Tibial nerve (tissue), 4 donors: ENCODE results near the gene MEIS1. TPM values are rescaled to one million over a fixed set of nuclear protein-coding genes. Genes with fewer than 3 reads are reported as not detected.

Experiments used
- DNase-seq, 2 donors: peaks; one replicate each; pipeline ENCODE4 v3.0.0-alpha.2; 2019; ENCODE audit warnings: low spot score in 2 of 2
- H3K27ac ChIP-seq, 4 donors: fragments of 200-600 bp; sonication (generic) in 3 of 4; one replicate each; pipeline ENCODE4 v1.5.1; 2017 to 2019; ENCODE audit warnings: mild to moderate bottlenecking in 1 of 4
- H3K27me3 ChIP-seq, 2 donors: fragments of 200-600 bp; sonication (generic) in 1 of 2; one replicate each; pipeline versions ENCODE4 v1.5.1 to v1.6.0; 2017 to 2019
- H3K36me3 ChIP-seq, 3 donors: fragments of 200-600 bp; sonication (generic); one replicate each; pipeline ENCODE4 v1.5.1; 2018 to 2019
- H3K4me1 ChIP-seq, 4 donors: fragments of 200-600 bp; sonication (generic) in 3 of 4; one replicate each; pipeline ENCODE4 v1.5.1; 2017 to 2019
- H3K4me3 ChIP-seq, 4 donors: fragments of 200-600 bp; sonication (generic) in 3 of 4; one replicate each; pipeline ENCODE4 v1.5.1; 2017 to 2019; ENCODE audit warnings: mild to moderate bottlenecking in 1 of 4, moderate library complexity in 1 of 4
- H3K9me3 ChIP-seq, 4 donors: fragments of 200-600 bp; sonication (generic) in 3 of 4; one replicate each; pipeline ENCODE4 v1.5.1; 2017 to 2019
- EP300 ChIP-seq, 2 donors: sonication (generic); formaldehyde crosslinking; IDR thresholded peaks; one replicate each; pipeline ENCODE4 v1.6.1; 2017; ENCODE audit warnings: antibody characterized with exemption in 2 of 2, mild to moderate bottlenecking in 1 of 2
- POLR2A ChIP-seq, 2 donors: fragments of 450-650 bp; IDR thresholded peaks; one replicate each; pipeline ENCODE4 v1.6.1; 2017; ENCODE audit warnings: antibody characterized with exemption in 2 of 2, mild to moderate bottlenecking in 2 of 2, moderate library complexity in 2 of 2
- WGBS, 2 donors: methylation state at CpG; one replicate each; pipeline ENCODE4 v1.1.5; 2018; 5-methylcytosine and 5-hydroxymethylcytosine counted together
- total RNA-seq, 4 donors: library from RNA; depleted of rRNA; stranded (reverse); fragments of >200 nt; gene quantifications; one replicate each; pipeline ENCODE4 v1.1.0, GENCODE V29; 2016
- TF ChIP-seq, protein P1 (sequence below), 5 experiments: fragments of 200-600 bp in 3 of 5; fragments of 450-650 bp in 2 of 5; sonication (generic) in 3 of 5; IDR thresholded peaks; one replicate each; pipeline ENCODE4 v1.5.1; 2016 to 2019; ENCODE audit warnings: antibody characterized with exemption in 5 of 5, mild to moderate bottlenecking in 3 of 5, moderate library complexity in 2 of 5

The MEIS1 gene
- 10 to 100 TPM in 3 of 4 donors, 1 to 10 TPM in 1; 9.0 to 18.4 (median 12.5) TPM for total RNA-seq

GRCh38 chr2:66434679-66435548 is at the start of gene MEIS1:
MEIS1 (plus strand) TSS chr2:66435125; CDS start chr2:66435857, 732 bp downstream.
- H3K9me3 ChIP-seq, result no peaks in the 10 kb centered on the region
- TF ChIP-seq POLR2A (IDR thresholded peaks at IDR 0.05) (peak; percentile 52 to 86), EP300 (IDR thresholded peaks at IDR 0.05) (peak in 1 of 2 donors; percentile 98)
- TF ChIP-seq, protein P1, sequence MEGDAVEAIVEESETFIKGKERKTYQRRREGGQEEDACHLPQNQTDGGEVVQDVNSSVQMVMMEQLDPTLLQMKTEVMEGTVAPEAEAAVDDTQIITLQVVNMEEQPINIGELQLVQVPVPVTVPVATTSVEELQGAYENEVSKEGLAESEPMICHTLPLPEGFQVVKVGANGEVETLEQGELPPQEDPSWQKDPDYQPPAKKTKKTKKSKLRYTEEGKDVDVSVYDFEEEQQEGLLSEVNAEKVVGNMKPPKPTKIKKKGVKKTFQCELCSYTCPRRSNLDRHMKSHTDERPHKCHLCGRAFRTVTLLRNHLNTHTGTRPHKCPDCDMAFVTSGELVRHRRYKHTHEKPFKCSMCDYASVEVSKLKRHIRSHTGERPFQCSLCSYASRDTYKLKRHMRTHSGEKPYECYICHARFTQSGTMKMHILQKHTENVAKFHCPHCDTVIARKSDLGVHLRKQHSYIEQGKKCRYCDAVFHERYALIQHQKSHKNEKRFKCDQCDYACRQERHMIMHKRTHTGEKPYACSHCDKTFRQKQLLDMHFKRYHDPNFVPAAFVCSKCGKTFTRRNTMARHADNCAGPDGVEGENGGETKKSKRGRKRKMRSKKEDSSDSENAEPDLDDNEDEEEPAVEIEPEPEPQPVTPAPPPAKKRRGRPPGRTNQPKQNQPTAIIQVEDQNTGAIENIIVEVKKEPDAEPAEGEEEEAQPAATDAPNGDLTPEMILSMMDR (IDR thresholded peaks at IDR 0.05), result peak in 2 of 5 experiments; percentile 19 to 32
- H3K27ac ChIP-seq, result peak within 1 kb of the TSS; percentile 61 to 88 (median 82)
- H3K4me3 ChIP-seq, result peak within 1 kb of the TSS; percentile 48 to 74 (median 62)
- peaks cover 0 to 46% (median 6%) of the 10 kb centered on the region in 4 donors for H3K4me1 ChIP-seq
- 0% methylated on average over 31 to 38 of the region's 38 CpGs for WGBS, 2 donors
- no peaks in the 10 kb centered on the region for H3K36me3 ChIP-seq
- peaks cover 0 to 13% of the 10 kb centered on the region in 2 donors for H3K27me3 ChIP-seq
- DNase-seq, result peak; percentile 78 to 86

DNA sequence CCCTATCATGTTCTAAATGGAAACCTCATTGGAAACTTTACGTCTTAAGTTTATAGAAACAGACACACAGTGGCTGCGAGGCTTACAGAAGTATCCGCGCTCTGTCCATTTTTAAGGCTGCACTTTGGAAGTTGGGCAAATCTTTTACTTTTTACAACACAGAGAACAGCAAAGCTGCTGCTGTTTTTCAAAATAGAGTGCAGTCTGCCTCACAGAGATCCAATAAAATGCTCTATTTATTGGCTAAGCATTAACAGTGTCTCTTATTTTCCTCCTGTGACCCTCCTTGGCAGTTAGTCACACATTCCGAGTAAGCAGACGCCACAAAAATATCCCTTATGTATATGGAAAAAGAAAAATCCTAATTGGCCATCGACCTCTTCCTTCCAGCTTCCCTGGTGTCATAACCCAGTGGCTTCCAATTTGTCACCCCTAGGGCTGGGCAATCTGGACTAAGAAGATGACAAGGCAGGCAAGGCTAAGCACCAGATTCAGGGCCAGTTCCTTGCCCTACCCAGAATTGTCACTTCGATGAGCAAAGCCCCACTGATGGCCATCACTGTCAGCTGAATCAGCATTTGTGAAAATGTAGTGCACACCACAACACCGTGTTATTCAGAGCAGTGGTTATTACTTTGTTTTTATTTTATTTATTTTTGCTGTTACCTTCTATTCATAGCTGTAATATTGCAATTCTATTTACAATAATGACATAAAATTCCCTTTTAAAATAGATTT is 47.7 kb upstream of the MEIS1 start:
- WGBS, 2 donors, result 46 to 51% methylated on average over 9 of the region's 9 CpGs

DNA sequence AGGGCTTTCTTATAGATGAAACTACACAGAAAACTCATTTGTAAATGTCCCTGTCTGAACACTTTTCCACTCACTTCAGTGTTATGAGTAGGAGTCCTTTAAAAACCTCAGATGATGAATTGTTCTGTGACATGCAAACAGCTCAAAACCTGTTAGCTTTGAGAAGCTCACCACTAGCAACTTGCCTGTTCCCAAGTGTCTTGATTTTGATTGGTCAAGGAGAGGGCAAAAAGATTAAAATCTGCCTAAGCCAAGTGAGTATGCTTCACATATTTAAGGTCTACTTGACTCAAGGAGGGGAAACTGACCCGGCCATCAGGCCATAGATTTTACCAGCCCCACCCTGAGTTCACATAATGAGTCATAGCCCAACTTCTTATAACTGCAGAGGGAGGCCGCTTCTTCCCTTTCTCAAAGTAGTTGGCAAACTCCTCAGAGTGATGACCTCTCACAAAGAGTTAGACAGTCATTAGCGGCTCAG is 45.2 kb upstream of the MEIS1 start:
- DNase-seq, result no peak
- H3K4me3 ChIP-seq, result no peak overlapping the region
- 63 to 67% methylated on average over 3 of the region's 3 CpGs for WGBS, 2 donors

More for the DNA sequence above, 47.7 kb upstream of the MEIS1 start:
- DNase-seq, result no peak
- H3K27ac ChIP-seq, result no peak overlapping the region
- no peak overlapping the region for H3K4me3 ChIP-seq
- TF ChIP-seq EP300 (IDR thresholded peaks at IDR 0.05) (no peak), POLR2A (IDR thresholded peaks at IDR 0.05) (no peak)
- TF ChIP-seq, protein P1 (IDR thresholded peaks at IDR 0.05), result no peak
- H3K36me3 ChIP-seq, result no peaks in the 10 kb centered on the region
- no peaks in the 10 kb centered on the region for H3K27me3 ChIP-seq
- H3K4me1 ChIP-seq, result no peaks in the 10 kb centered on the region
- H3K9me3 ChIP-seq, result no peaks in the 10 kb centered on the region

GRCh38 chr2:66390152-66390551 is 44.8 kb upstream of the MEIS1 start:
- 82 to 84% methylated on average over 4 of the region's 4 CpGs for WGBS, 2 donors

More for the DNA sequence above, 45.2 kb upstream of the MEIS1 start:
- Histone ChIP-seq H3K27me3 (no peaks in the 10 kb centered on the region), H3K4me1 (no peaks in the 10 kb centered on the region), H3K27ac (no peak overlapping the region), H3K36me3 (no peaks in the 10 kb centered on the region), H3K9me3 (no peaks in the 10 kb centered on the region)
- TF ChIP-seq POLR2A (IDR thresholded peaks at IDR 0.05) (no peak), EP300 (IDR thresholded peaks at IDR 0.05) (no peak)
- TF ChIP-seq, protein P1 (IDR thresholded peaks at IDR 0.05), result no peak

More at GRCh38 chr2:66390152-66390551, 44.8 kb upstream of the MEIS1 start:
- H3K27me3 ChIP-seq, result no peaks in the 10 kb centered on the region
- H3K27ac ChIP-seq, result no peak overlapping the region
- TF ChIP-seq EP300 (IDR thresholded peaks at IDR 0.05) (no peak), POLR2A (IDR thresholded peaks at IDR 0.05) (no peak)
- TF ChIP-seq, protein P1 (IDR thresholded peaks at IDR 0.05), result no peak
- H3K36me3 ChIP-seq, result no peaks in the 10 kb centered on the region
- H3K9me3 ChIP-seq, result no peaks in the 10 kb centered on the region
- no peak overlapping the region for H3K4me3 ChIP-seq
- DNase-seq, result no peak
- no peaks in the 10 kb centered on the region for H3K4me1 ChIP-seq
